ENCODE measurements around the gene EPHA1.
"Not testable (repeated sequence)": the region's sequence is repeated elsewhere in the genome, so short reads cannot be mapped to it uniquely, and the experiment has no call there.

The EPHA1 gene

DNA sequence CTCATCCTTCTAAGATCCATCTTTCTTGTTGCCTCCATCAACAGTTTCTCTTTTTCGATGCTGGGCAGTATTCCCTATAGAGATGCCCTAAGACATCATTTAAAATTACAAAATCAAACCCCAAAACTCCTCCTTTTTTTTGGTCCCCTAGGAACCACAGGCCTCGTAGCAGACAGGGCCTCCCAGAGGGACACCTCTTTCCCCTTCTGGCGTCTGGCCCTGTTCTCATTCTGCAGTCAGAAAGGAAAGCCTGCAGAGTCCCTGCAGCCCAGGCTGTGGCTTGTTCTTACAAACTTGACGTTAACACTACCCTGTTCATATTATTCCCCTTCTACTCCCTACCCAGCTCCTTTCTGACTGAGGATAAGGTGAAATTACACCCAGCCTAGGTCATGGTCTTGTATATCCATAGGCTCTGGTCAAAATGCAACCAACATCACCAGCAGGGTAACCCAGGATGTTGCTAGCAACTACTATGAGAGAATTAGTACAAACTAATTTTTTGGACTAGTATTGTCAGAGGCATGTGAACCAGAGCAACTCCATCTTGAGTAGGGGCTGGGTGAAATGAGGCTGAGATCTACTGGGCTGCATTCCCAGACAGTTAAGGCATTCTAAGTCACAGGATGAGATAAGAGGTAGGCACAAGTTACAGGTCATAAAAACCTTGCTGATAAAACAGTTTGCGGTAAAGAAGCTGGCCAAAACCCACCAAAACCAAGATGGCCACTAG lies 3.5 kb upstream of the EPHA1 start:
- no peak for DNase-seq (ENCODE audit: low read depth)
- TF ChIP-seq, protein P1, sequence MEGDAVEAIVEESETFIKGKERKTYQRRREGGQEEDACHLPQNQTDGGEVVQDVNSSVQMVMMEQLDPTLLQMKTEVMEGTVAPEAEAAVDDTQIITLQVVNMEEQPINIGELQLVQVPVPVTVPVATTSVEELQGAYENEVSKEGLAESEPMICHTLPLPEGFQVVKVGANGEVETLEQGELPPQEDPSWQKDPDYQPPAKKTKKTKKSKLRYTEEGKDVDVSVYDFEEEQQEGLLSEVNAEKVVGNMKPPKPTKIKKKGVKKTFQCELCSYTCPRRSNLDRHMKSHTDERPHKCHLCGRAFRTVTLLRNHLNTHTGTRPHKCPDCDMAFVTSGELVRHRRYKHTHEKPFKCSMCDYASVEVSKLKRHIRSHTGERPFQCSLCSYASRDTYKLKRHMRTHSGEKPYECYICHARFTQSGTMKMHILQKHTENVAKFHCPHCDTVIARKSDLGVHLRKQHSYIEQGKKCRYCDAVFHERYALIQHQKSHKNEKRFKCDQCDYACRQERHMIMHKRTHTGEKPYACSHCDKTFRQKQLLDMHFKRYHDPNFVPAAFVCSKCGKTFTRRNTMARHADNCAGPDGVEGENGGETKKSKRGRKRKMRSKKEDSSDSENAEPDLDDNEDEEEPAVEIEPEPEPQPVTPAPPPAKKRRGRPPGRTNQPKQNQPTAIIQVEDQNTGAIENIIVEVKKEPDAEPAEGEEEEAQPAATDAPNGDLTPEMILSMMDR (IDR thresholded peaks at IDR 0.05; ENCODE audit: low read depth, low read length, missing control alignments) = no peak

DNA sequence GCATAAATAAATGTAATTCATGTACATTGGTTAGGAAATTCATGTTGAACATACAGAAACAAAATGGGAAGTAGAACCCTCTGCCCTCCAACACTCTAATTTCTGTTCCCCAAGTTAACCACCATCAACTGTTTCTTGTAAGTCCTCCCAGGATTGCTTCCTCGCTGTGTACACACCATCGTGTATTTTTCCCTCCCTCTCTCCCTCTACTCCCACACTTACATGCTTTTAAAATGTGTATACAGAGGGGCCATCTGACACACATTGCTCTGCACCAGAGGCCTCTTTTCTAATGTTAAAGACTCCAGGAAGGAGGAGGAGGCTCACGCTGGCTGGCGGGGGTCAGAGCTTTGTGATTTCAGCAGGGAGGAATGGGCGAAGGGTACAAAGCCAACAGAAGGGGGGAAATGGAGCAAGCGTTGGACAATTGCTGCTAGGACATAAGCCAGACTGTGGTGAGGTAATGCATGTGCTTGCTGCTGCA lies 1.9 kb upstream of the EPHA1 start:
- DNase-seq (ENCODE audit: low read depth) = no peak
- TF ChIP-seq, protein P1 (IDR thresholded peaks at IDR 0.05; ENCODE audit: low read depth, low read length, missing control alignments) = no peak
- H3K4me3 ChIP-seq (ENCODE audit: low read depth, low read length) = no peak overlapping the region

More for the DNA sequence above, 3.5 kb upstream of the EPHA1 start:
- no peak overlapping the region for H3K4me3 ChIP-seq (ENCODE audit: low read depth, low read length)

DNA sequence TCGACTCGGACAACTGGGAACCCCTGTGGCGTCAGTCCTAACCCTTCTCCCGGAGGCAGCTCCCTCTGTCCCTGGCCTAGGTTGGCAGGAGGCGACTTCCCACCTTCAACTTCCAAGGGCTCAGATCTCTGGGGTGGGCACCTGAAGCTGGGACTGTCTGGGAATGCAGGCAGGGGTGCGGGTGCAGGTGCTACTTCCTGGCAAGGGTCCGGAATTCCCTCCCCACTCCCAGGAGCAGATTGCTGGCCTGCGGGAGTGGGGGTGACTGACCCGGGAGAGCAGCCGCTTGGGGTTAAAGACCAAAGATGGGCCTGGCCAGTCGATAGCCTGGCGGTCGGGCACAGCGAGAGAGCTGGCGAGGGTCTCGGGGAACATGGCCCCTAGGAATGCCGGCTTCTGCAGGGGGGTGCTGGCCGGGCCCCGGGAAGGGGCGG lies 387 bp downstream of the EPHA1 start:
- no peak overlapping the region for H3K4me3 ChIP-seq (ENCODE audit: low read depth, low read length)
- TF ChIP-seq, protein P1 (IDR thresholded peaks at IDR 0.05; ENCODE audit: low read depth, low read length, missing control alignments) = no peak
- no peak for DNase-seq (ENCODE audit: low read depth)

DNA sequence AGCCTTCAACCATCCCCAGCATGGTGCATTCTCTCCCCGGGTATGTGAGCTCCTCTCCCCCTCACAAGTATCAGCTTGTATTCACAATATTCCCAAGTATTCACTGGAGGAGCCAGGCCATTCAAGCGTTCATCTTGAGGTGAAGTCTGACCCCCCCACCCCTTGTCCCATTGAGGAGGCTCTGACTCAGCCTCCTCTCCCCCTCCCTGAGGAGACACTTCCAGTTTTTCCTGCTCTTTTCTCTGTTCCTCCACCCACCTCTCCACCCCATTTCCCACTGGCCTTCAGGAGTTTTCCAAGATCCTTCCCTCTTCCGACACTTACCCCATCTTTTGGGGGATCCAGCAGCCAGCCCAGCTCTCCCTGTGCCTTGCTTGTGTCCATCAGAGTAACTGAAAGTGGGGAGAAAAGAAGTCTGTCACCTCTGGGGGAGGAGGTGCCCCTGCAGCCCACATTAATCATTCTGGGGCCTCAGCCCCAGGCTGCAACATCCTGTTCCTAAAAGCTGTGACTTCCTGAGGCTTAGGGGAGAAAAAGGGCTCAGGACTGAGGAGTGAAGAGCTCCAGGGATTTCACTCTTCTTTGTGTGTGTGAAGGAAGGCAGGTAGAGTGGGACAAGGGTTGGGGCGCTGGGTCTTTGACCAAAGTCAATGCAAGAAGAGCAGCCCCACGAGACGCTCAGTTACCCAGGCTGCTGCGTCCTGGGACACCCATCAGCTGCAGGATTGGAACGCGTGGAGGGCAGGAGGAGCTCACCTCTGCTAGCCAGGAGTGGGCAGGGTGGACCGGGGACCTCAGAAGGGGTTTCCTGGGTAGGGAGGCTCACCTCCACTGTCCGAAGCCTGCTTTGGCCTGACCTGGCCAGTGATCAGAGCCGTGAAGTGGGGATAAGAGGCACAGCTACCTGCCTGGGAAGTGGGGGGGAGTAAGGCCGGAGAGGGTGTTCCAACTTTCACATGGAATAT lies 1.1 kb downstream of the EPHA1 start:
- TF ChIP-seq, protein P1 (IDR thresholded peaks at IDR 0.05; ENCODE audit: low read depth, low read length, missing control alignments) = no peak
- no peak for DNase-seq (ENCODE audit: low read depth)
- no peak overlapping the region for H3K4me3 ChIP-seq (ENCODE audit: low read depth, low read length)

DNA sequence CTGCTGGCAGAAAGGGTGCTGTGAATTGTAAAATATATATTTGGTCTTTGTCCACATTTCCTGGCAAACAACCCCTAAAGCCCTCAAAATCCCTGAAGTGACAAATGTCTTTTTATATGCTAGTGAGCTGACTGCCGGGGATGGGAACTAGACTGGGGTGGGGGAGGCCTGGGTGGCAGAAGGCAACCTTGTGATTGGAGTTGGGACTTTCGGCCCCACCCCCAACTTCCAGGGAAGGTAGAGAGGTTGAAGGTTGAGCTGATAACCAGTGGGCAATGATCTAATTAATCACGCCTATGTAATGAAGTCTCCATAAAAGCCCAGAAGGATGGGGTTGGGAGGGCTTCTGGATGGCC lies 2.7 kb downstream of the EPHA1 start:
- H3K4me3 ChIP-seq (ENCODE audit: low read depth, low read length) = no peak overlapping the region
- no peak for DNase-seq (ENCODE audit: low read depth)

DNA sequence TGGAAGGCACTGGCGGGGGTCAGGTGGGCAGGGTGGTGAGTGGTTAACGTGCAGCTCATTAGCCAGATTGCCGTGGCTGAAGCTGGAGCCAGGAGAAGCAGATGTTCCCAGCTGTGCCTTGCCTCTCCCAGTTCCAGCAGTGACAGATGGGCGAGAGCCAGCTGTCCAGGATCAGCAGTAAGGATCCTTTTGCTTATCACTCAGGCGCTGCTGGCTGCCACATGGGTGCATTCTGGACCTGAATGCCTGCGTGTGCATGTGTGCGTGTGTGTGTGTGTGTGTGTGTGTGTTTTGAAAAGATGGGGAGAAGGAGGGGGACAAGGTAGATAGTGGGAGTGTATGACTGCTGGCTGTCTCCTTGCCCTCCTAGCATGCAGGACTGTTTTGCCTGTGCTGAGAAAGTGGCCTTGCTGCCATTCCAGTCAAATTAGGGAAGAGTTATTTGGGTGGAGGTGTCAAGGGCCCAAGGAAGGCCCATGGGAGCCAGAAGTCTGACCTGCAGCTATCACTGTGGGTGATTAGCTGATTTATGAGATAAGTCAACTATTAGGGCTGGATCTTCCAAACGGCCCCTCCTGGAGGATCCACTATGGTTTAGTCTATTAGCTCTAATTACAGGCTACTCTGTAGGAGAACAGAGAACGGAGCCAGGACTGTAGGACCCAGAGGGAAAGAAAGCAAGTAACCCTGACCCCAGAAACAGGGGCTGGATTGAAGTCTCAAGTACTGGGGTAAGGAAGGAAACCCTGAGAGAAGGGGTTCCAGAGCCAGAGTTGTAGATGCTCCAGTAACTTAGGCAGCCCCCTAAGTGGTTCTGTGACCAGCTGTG lies 3.3 kb downstream of the EPHA1 start:
- no peak overlapping the region for H3K4me3 ChIP-seq (ENCODE audit: low read depth, low read length)
- TF ChIP-seq, protein P1 (IDR thresholded peaks at IDR 0.05; ENCODE audit: low read depth, low read length, missing control alignments) = no peak
- DNase-seq (ENCODE audit: low read depth) = no peak

More for the DNA sequence above, 2.7 kb downstream of the EPHA1 start:
- TF ChIP-seq, protein P1 (IDR thresholded peaks at IDR 0.05; ENCODE audit: low read depth, low read length, missing control alignments) = no peak

DNA sequence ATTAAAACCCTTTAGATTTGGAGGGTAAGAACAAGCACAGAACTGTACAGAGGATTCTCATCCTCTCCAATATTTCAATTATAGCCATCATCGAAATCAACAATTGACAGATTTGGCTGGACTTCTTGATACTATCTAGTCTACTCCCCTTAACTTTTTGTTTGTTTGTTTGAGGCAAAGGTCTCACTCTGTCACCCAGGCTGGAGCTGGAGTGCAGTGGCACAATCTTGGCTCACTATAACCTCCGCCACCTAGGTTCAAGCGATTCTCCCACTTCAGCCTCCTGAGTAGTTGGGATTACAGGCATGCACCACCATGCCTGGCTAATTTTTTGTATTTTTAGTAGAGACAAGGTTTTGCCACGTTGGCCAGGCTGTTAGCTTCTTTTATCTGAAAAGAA lies 6.4 kb downstream of the EPHA1 start:
- DNase-seq (ENCODE audit: low read depth); H3K4me3 ChIP-seq (ENCODE audit: low read depth, low read length): not testable (repeated sequence)
